Measurements from ENCODE around the gene CLPTM1L. TPM values are rescaled to one million over a fixed set of nuclear protein-coding genes. Genes with fewer than 3 reads are reported as not detected.

CLPTM1L gene
- total and polyA plus RNA-seq, 2 donors (not counting 1 experiment from before 2014, with no cell fraction given): 78.4 to 99.9 TPM

DNA sequence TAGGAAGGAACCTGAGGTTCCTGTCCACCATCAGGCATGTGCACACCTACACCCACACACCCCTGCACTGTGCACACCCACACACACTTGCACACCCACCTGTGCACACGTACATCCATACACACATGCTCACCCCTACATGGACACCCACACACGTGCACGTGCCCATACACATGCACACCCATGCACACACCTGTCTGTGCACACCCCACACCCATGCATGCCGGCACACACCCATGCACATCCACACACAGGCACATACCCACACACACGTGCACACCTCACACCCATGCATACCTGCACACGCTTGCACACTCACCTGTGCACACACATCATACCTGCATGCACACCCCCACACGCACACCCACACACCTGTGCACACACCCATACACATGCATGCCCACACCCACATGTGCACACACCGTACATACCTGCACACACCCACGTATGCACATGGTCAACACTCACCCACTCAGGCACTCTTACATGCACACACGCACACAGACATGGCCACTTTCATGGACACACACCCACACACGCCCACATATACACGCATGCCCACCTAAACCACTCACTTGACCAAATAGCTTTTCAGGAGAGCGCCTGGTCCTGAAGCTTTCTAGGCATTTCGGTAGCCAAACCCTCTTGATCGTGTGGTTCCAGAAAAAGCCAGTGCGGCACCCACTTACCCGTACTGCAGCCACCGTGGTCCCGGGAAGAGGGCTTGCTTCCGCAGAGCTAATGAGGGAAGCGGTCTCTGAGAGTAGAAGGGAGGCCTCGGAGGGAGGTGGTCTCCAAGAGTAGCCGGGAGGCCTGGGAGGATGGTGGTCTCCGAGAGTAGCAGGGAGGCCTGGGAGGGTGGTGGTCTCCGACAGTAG, 36.7 kb upstream of the CLPTM1L start:
- intact Hi-C loops (cut with micrococcal nuclease): loop anchor here (2.0 to 10.0 kb wide), 2 partner anchors 103 to 213 kb away; no protein-coding TSS in a partner anchor
- H3K36me3 ChIP-seq (replicated peaks in 1 of 2; ENCODE audit: control extremely low read depth in 1 of 2, control insufficient read depth in 1 of 2, extremely low read depth in 1 of 2, insufficient read depth in 2 of 2, low read length in 1 of 2): no peaks in the 10 kb centered on the region

More for the DNA sequence above, 36.7 kb upstream of the CLPTM1L start:
- Histone ChIP-seq H3K9me3 (ENCODE audit: control extremely low read depth in 1 of 3, control insufficient read depth in 2 of 3, insufficient read depth in 1 of 3, low read length in 2 of 3) (peaks cover 0 to 11% (median 3%) of the 10 kb centered on the region in 3 donors), H4K20me1 (ENCODE audit: control insufficient read depth, insufficient read depth, low read length, poor library complexity, severe bottlenecking) (no peaks in the 10 kb centered on the region), H3K79me2 (ENCODE audit: control insufficient read depth, insufficient read depth, low read length) (no peaks in the 10 kb centered on the region), H3K4me1 (ENCODE audit: control insufficient read depth in 2 of 2, insufficient read depth in 2 of 2, low read length in 2 of 2) (peaks cover 12 to 20% of the 10 kb centered on the region in 2 donors), H3K27ac (ENCODE audit: low read length in 2 of 2) (no peak overlapping the region), H3K4me2 (replicated peaks; ENCODE audit: low read depth, low read length, poor library complexity, severe bottlenecking) (no peak overlapping the region), H3K27me3 (replicated peaks in 1 of 4; ENCODE audit: control extremely low read depth in 1 of 4, control insufficient read depth in 3 of 4, insufficient read depth in 4 of 4, low read length in 3 of 4) (no peaks in the 10 kb centered on the region), H2AFZ (ENCODE audit: insufficient read depth, low read depth, low read length, poor library complexity, severe bottlenecking) (no peak overlapping the region), H3K4me3 (ENCODE audit: control extremely low read depth in 1 of 5, extremely low read depth in 1 of 5, insufficient read depth in 1 of 5, low read depth in 2 of 5, low read length in 4 of 5) (no peak overlapping the region), H3K9ac (ENCODE audit: low read length) (no peak overlapping the region)
- CTCF ChIA-PET: interaction anchor here (1.2 to 3.5 kb wide), 8 partner anchors 11 to 215 kb away, joined by 3 to 38 read pairs (median 4); partner anchors contain the start of gene CLPTM1L
- DNase-seq (no peak), ATAC-seq (ENCODE audit: low read depth) (no peak)
- TF ChIP-seq, protein P1, sequence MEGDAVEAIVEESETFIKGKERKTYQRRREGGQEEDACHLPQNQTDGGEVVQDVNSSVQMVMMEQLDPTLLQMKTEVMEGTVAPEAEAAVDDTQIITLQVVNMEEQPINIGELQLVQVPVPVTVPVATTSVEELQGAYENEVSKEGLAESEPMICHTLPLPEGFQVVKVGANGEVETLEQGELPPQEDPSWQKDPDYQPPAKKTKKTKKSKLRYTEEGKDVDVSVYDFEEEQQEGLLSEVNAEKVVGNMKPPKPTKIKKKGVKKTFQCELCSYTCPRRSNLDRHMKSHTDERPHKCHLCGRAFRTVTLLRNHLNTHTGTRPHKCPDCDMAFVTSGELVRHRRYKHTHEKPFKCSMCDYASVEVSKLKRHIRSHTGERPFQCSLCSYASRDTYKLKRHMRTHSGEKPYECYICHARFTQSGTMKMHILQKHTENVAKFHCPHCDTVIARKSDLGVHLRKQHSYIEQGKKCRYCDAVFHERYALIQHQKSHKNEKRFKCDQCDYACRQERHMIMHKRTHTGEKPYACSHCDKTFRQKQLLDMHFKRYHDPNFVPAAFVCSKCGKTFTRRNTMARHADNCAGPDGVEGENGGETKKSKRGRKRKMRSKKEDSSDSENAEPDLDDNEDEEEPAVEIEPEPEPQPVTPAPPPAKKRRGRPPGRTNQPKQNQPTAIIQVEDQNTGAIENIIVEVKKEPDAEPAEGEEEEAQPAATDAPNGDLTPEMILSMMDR (IDR thresholded peaks at IDR 0.05): no peak
- no peak for TF ChIP-seq EZH2 (IDR thresholded peaks at IDR 0.05; ENCODE audit: borderline replicate concordance, insufficient read depth, low read depth, low read length, poor library complexity, severe bottlenecking)
- Mint-ChIP-seq H3K4me1 (peaks cover 28% of the 10 kb centered on the region), H3K27me3 (no peaks in the 10 kb centered on the region), H3K9me3 (ENCODE audit: insufficient read depth) (no peaks in the 10 kb centered on the region), H3K27ac (peak overlapping the region; percentile 32), H3K4me3 (peak overlapping the region; percentile 41)
- POLR2A ChIA-PET: no interaction called here
- 93% methylated on average over 25 of the region's 25 CpGs for WGBS (ENCODE audit: insufficient coverage)
